Rectal smooth muscle tissue (tissue), 1 donor: ENCODE results near the gene R3HDM4.

Experiments used
- H3K27ac ChIP-seq: one replicate; pipeline ENCODE4 v1.7.0; 2013; ENCODE audit warnings: low read depth, low read length, inconsistent platforms
- H3K27me3 ChIP-seq: one replicate; pipeline ENCODE4 v1.7.0; 2013; ENCODE audit warnings: low read length; ENCODE audit not compliant: control insufficient read depth, insufficient read depth
- H3K36me3 ChIP-seq: one replicate; pipeline ENCODE4 v1.7.0; 2013; ENCODE audit warnings: low read length; ENCODE audit not compliant: control insufficient read depth, insufficient read depth
- H3K4me1 ChIP-seq: one replicate; pipeline ENCODE4 v1.7.0; 2013; ENCODE audit warnings: low read length; ENCODE audit not compliant: control insufficient read depth, insufficient read depth
- H3K4me3 ChIP-seq: one replicate; pipeline ENCODE4 v1.7.0; 2013; ENCODE audit warnings: low read length
- H3K9ac ChIP-seq: one replicate; pipeline ENCODE4 v1.7.0; 2013; ENCODE audit warnings: low read length

The R3HDM4 gene

DNA sequence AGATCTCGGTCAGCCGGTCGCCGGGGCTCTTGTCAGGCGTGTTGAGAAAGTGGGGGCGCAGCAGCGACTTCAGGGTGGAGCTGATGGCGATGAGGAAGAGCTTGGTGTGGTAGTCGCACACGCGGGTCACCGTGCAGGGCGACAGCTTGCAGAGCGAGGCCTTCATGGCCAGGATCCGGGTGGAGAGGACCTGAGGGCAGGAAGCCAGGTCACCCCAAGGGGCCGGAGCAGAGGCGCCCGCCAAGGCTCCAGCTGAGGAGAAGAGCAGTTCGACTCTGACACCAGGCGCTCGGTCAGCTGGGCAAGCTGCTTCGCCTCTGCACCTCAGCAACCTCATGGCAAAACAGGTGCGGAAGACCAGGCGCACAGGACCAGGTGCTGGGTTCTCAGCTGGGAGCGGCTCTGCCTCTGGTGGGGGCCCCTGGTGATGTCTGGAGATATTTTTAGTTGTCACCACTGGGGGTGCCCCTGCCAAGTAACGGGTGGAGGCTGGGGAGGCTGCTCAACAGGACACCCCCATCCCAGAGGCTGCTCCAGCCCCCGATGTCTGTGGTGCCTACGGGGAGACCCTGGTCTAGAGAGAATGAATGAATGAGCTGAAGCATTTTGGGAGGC, 37.6 kb downstream of the R3HDM4 start:
- Histone ChIP-seq H3K4me3 (no peak overlapping the region), H3K9ac (no peak overlapping the region), H3K4me1 (peaks cover 9% of the 10 kb centered on the region), H3K36me3 (peaks cover 15% of the 10 kb centered on the region), H3K27me3 (no peaks in the 10 kb centered on the region), H3K27ac (no peak overlapping the region)

GRCh38 chr19:873561-874041, 39.4 kb downstream of the R3HDM4 start:
- H3K4me1 ChIP-seq: peaks cover 15% of the 10 kb centered on the region
- H3K4me3 ChIP-seq: no peak overlapping the region
- H3K9ac ChIP-seq: no peak overlapping the region
- H3K27me3 ChIP-seq: no peaks in the 10 kb centered on the region
- H3K27ac ChIP-seq: no peak overlapping the region
- peaks cover 11% of the 10 kb centered on the region for H3K36me3 ChIP-seq

DNA sequence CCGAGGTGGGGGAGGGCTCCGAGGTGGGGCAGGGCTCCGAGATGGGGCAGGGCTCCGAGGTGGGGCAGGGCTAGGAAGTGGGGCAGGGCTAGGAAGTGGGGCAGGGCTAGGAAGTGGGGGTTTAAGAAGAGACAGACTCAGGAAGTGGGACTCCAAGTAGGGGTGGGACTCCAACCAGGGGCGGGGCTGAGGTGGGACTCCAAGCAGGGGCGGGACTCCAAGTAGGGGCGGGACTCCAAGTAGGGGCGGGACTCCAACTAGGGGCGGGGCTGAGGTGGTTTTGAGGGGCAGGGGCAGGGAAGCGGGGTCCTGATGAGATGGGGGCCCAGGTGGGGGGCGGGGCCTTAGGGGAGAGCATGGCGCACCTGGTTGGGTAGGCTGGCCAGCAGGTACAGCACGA, 39.9 kb downstream of the R3HDM4 start:
- no peak overlapping the region for H3K27ac ChIP-seq
- H3K9ac ChIP-seq: no peak overlapping the region
- peaks cover 11% of the 10 kb centered on the region for H3K36me3 ChIP-seq
- no peak overlapping the region for H3K4me3 ChIP-seq
- peaks cover 18% of the 10 kb centered on the region for H3K4me1 ChIP-seq
- no peaks in the 10 kb centered on the region for H3K27me3 ChIP-seq

GRCh38 chr19:872266-872951, 40.6 kb downstream of the R3HDM4 start:
- Histone ChIP-seq H3K27me3 (no peaks in the 10 kb centered on the region), H3K27ac (peak overlapping the region; percentile 91), H3K36me3 (peaks cover 12% of the 10 kb centered on the region), H3K9ac (peak overlapping the region; percentile 30), H3K4me1 (peaks cover 18% of the 10 kb centered on the region), H3K4me3 (peak overlapping the region; percentile 32)

DNA sequence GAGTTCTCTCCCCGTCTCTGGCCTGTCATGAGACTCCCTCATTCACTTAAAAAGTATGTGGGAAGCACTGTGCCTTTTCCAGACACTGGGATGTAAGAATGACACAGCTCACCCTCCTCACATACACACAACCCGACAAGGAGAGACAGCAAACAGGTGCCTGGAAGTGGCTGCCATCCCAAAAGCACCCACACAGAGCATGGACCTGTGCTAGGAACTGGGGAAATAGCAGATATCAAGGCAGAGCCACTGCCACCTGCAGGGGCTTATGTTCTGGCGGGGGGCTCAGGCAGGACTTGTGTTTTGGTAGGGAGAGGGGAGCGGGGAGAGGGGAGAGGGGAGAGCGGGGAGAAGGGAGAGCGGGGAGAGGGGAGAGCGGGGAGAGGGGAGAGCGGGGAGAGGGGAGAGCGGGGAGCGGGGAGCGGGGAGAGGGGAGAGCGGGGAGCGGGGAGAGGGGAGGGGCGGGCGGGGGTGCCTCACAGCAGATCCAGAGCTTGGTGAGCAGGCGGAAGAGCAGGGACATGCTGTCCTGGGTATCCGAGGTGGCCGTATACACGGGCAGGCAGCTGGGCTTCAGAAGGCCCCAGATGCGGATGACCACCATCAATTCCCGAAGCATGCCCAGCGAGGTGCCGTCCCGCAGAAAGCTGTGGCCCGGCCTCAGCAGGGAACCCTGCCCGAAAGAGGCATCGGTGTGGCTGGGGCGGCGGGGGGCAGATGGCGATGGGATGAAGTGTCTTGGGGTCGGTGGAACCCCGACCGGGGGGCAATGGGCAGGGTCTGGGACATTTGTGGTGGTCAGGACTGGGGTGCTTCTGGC, 41.4 kb downstream of the R3HDM4 start:
- Histone ChIP-seq H3K9ac (peak overlapping the region; percentile 30), H3K4me3 (peak overlapping the region; percentile 32), H3K4me1 (peaks cover 18% of the 10 kb centered on the region), H3K36me3 (peaks cover 10% of the 10 kb centered on the region), H3K27me3 (no peaks in the 10 kb centered on the region), H3K27ac (peak overlapping the region; percentile 91)

- H3K9ac ChIP-seq: no peak overlapping the region
- H3K27ac ChIP-seq: peak overlapping the region; percentile 91
- H3K4me1 ChIP-seq: peaks cover 18% of the 10 kb centered on the region
- no peaks in the 10 kb centered on the region for H3K27me3 ChIP-seq
- peaks cover 8% of the 10 kb centered on the region for H3K36me3 ChIP-seq
- no peak overlapping the region for H3K4me3 ChIP-seq
Observed at GRCh38 chr19:870963-871401, 42.0 kb downstream of the R3HDM4 start.

- H3K9ac ChIP-seq: no peak overlapping the region
- peak overlapping the region; percentile 91 for H3K27ac ChIP-seq
- H3K36me3 ChIP-seq: peaks cover 5% of the 10 kb centered on the region
- no peaks in the 10 kb centered on the region for H3K27me3 ChIP-seq
- peaks cover 18% of the 10 kb centered on the region for H3K4me1 ChIP-seq
- no peak overlapping the region for H3K4me3 ChIP-seq
Observed at GRCh38 chr19:870314-870713, 42.7 kb downstream of the R3HDM4 start.

- Histone ChIP-seq H3K4me3 (no peak overlapping the region), H3K36me3 (peaks cover 3% of the 10 kb centered on the region), H3K9ac (no peak overlapping the region), H3K27ac (peak overlapping the region; percentile 91), H3K27me3 (no peaks in the 10 kb centered on the region), H3K4me1 (peaks cover 18% of the 10 kb centered on the region)
Observed at GRCh38 chr19:869245-870177, 43.5 kb downstream of the R3HDM4 start.

GRCh38 chr19:868458-869244, 44.4 kb downstream of the R3HDM4 start:
- peak overlapping the region; percentile 91 for H3K27ac ChIP-seq
- no peaks in the 10 kb centered on the region for H3K27me3 ChIP-seq
- H3K4me1 ChIP-seq: peaks cover 22% of the 10 kb centered on the region
- H3K9ac ChIP-seq: no peak overlapping the region
- peaks cover 2% of the 10 kb centered on the region for H3K36me3 ChIP-seq
- no peak overlapping the region for H3K4me3 ChIP-seq

GRCh38 chr19:867855-868457, 45.1 kb downstream of the R3HDM4 start:
- Histone ChIP-seq H3K27ac (peak overlapping the region; percentile 91), H3K4me3 (no peak overlapping the region), H3K9ac (no peak overlapping the region), H3K36me3 (peaks cover 2% of the 10 kb centered on the region), H3K4me1 (peaks cover 22% of the 10 kb centered on the region), H3K27me3 (no peaks in the 10 kb centered on the region)

DNA sequence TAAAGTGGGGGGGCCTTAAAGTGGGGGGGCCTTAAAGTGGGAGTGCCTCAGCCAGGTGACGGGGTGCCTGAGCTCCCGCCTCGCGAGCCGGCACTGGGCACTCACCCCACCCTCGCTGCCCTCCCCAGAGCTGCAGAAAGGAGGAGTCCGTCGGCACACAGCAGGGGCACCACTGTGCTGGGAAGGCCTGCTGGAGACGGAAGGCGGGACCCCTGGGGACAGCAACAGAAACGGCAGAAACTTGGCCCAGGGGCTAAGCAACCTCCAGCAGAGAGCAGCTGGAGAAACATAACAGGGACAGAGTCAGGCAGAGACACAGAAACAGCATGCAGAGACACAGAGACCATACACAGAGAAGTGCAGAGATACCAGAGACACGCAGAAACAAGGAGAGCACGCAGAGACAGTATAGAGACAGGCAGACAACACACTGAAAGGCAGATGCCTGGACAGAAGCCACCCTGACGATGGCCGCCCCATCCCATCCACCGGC, 45.7 kb downstream of the R3HDM4 start:
- Histone ChIP-seq H3K27me3 (no peaks in the 10 kb centered on the region), H3K36me3 (peaks cover 2% of the 10 kb centered on the region), H3K27ac (no peak overlapping the region), H3K4me3 (no peak overlapping the region), H3K9ac (no peak overlapping the region), H3K4me1 (peaks cover 22% of the 10 kb centered on the region)
